Measurements from ENCODE around the gene POLDIP3.
"Not testable (repeated sequence)": the region's sequence is repeated elsewhere in the genome, so short reads cannot be mapped to it uniquely, and the experiment has no call there.

Gene POLDIP3

GRCh38 chr22:42585096-42585495 is 29.6 kb downstream of the POLDIP3 start:
- no peak for DNase-seq

GRCh38 chr22:42584364-42584940 is 30.2 kb downstream of the POLDIP3 start:
- DNase-seq = no peak

- no peak for DNase-seq
These were observed 31.7 kb downstream of the POLDIP3 start for GRCh38 chr22:42582987-42583386.

- peak; percentile 53 to 70 for DNase-seq
These were observed 32.6 kb downstream of the POLDIP3 start for GRCh38 chr22:42581762-42582716.

- not testable (repeated sequence) for DNase-seq
These were observed 33.4 kb downstream of the POLDIP3 start for GRCh38 chr22:42581194-42581761.

GRCh38 chr22:42580040-42580439 is 34.6 kb downstream of the POLDIP3 start:
- DNase-seq = not testable (repeated sequence)

GRCh38 chr22:42577623-42578240 is 37.0 kb downstream of the POLDIP3 start:
- DNase-seq = no peak

- not testable (repeated sequence) for DNase-seq
These were observed 37.5 kb downstream of the POLDIP3 start for GRCh38 chr22:42577141-42577540.

GRCh38 chr22:42575996-42576574 is 38.6 kb downstream of the POLDIP3 start:
- DNase-seq = not testable (repeated sequence)

- not testable (repeated sequence) for DNase-seq
These were observed 40.2 kb downstream of the POLDIP3 start for GRCh38 chr22:42574468-42574867.

GRCh38 chr22:42574046-42574445 is 40.6 kb downstream of the POLDIP3 start:
- DNase-seq = not testable (repeated sequence)

- DNase-seq = not testable (repeated sequence)
These were observed 43.6 kb downstream of the POLDIP3 start for GRCh38 chr22:42571068-42571467.

GRCh38 chr22:42570580-42570979 is 44.1 kb downstream of the POLDIP3 start:
- DNase-seq = not testable (repeated sequence)

GRCh38 chr22:42567950-42568349 is 46.7 kb downstream of the POLDIP3 start:
- not testable (repeated sequence) for DNase-seq

GRCh38 chr22:42565956-42566355 is 48.7 kb downstream of the POLDIP3 start:
- no peak for DNase-seq

GRCh38 chr22:42564699-42565098 is 50.0 kb downstream of the POLDIP3 start:
- DNase-seq = no peak

- not testable (repeated sequence) for DNase-seq
These were observed 50.7 kb downstream of the POLDIP3 start for GRCh38 chr22:42563943-42564342.

- no peak for DNase-seq
These were observed 52.0 kb downstream of the POLDIP3 start for GRCh38 chr22:42562684-42563083.

GRCh38 chr22:42562279-42562678 is 52.4 kb downstream of the POLDIP3 start:
- no peak for DNase-seq

- no peak for DNase-seq
These were observed 52.8 kb downstream of the POLDIP3 start for GRCh38 chr22:42561856-42562255.

GRCh38 chr22:42560781-42561180 is 53.9 kb downstream of the POLDIP3 start:
- DNase-seq = peak in 1 of 2 experiments; percentile 55

GRCh38 chr22:42560381-42560780 is 54.3 kb downstream of the POLDIP3 start:
- DNase-seq = no peak
